GM21723 (cell line): ENCODE data around the gene SUMO4.
"Not testable (repeated sequence)": the region's sequence is repeated elsewhere in the genome, so short reads cannot be mapped to it uniquely, and the experiment has no call there.

Experiments
- ATAC-seq: cut with Tn5 transposase; IDR thresholded peaks from one replicate; pipeline ENCODE4 v1.9.1; 2021; ENCODE audit warnings: mild to moderate bottlenecking, moderate library complexity; ENCODE audit not compliant: unreplicated experiment

SUMO4 gene

GRCh38 chr6:149429427-149430360, 29.6 kb downstream of the SUMO4 start:
- ATAC-seq: no peak

DNA sequence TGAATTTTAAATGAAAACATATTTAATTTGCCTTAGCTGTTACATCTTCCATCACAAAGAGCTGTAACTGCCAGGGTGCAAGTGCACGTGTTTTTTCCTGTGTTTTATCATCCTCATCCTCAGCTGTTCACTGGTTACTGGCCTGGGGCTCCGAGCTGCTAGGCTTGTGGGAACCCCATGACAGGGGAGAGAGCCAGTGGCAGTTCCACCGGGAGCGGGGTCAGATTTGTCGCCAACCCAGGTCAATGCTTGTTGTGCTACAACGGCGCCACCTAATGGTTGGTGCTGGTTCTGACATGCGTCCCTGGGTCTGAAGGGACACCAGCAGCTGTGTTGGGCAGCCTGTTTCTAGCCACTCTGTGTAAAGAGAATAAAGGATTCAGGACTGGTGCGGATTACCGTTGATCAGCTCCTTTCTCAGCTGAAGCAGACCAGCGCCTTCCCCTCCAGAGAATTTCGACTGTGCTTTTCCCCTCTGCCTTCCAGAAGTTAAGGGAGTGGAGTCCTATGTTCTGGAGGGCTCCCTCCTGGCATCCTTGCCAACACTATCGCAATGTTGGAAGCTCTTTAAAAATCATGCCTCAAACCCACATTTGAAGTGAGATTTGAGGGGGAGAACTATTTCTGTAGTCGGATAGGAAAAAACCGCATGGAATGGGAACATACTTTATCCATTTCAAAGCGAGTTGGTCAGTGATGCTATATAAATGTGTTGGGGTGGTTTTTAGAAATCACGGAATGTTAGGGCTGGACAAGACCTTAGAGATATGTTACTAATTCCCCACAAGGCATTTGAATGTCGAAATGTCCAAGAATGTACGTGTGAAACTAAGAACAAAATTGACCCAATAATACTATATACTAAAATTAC, 32.1 kb downstream of the SUMO4 start:
- peak; percentile 92 for ATAC-seq

DNA sequence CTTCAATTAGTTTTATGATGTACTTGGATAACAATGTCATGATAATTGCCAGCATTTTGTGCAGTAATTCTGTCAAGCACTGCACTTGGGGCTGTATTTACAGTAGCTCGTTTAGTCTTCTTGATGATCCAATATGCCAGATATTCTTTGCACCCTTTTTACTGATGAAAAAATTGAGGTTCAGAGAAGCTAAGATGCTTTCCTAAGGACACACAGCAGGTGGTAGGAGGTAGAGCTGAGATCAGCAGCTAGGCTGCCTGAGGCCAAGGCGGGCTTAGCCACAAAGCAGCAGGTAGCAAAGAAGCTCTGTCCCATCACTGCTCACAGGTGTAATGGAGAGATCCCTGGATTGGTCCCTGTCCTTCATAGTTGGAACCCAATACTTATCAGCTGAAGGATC, 33.3 kb downstream of the SUMO4 start:
- ATAC-seq: no peak

- ATAC-seq: no peak
These were observed 33.8 kb downstream of the SUMO4 start for GRCh38 chr6:149433881-149434280.

DNA sequence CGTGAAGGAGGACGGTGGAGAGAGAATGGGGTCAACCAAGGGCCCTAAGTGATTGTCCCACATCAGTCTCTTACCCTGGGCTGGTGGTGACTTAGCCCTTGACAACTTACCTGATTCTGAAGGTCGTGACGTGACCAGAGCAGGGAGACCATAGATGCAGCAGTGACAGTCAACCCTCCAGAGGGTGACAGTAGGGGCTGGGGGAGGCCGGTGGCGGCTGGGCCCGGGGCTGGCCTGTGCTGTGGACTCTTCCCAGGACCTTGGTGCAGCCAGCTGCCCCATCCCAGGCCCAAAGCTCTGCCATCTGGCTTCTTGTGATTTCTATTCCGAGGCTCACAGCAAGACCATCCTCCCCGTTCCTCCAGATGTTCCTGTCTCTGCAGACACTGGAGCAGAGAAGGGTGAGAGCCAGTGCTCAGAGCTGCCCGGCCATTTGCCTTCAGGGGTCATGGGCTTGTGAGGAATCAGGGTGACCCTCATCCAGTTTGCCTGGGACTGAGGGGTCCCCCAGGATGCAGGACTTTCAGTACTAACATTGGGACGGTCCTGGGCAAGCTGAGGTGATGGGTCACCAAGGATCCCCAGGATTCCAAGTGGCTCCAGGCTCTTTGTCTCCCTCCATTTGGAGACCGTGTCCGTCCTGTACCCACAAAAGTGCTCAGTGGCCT, 36.0 kb downstream of the SUMO4 start:
- ATAC-seq: no peak

GRCh38 chr6:149436647-149437046, 36.6 kb downstream of the SUMO4 start:
- no peak for ATAC-seq

GRCh38 chr6:149437212-149437611, 37.1 kb downstream of the SUMO4 start:
- no peak for ATAC-seq

GRCh38 chr6:149438855-149439254, 38.8 kb downstream of the SUMO4 start:
- ATAC-seq: no peak

DNA sequence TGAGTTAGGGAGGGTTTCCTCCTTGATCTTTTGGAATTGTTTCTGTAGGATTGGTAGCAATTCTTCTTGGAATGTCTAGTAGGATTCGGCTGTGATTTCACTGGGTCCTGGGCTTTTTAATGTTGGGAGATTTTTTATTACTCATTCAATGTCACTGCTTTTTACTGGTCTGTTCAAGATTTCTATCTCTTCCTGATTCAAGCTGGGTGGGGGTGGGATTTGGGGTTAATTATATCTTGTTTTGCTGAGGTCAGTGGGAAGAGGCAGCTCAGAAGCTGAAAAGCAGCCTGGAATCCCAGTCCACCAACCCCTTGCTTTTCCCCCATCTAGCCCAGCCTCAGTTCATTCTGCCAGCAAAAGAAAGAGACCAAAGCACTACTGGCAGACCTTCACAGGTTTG, 39.6 kb downstream of the SUMO4 start:
- no peak for ATAC-seq

DNA sequence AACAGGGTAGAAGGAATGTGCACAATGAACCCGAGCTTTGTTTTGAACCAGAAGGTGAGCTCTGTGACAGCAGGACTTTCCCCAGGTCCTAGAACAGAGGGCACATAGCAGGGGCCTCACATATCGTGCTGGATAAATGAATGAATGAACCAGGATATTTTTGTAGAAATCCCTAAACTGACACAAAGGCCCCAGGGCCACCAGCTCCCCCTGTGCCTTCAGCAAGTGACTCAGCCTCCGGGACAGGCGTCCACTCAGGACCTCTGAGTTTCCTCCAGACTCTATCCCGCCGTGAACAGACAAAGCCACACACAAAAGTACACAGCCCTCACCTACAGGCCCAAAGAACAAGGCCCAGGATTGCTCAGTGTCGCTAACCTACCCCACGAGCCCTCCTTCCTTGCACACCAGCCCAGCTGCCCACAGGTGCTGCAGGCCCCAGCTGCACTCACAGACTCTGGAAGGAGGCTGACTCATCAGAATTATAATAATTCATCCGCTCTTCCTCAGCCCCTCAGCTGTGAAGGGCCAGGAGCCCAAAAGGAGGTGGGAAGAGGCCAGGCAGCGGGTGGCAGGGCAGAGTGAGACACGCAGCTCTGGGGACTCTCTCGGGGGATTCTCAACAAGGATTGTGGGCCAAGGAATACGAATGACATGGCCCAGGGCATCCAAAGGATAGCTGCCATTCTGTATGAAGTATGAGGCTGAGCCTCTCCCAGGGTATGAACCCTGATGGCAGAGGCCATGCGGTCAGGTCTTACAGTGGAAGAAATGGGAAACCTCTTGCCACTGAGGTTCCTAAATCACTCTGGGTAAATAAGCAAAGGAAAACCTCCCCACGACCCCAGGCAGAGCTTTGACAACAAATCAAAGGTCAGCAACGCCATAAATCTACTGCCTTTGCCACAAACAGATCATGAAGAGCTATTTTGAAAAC, 40.9 kb downstream of the SUMO4 start:
- ATAC-seq: no peak

- no peak for ATAC-seq
These were observed 41.7 kb downstream of the SUMO4 start for GRCh38 chr6:149441740-149442139.

GRCh38 chr6:149443411-149444181, 43.5 kb downstream of the SUMO4 start:
- no peak for ATAC-seq

GRCh38 chr6:149444360-149445094, 44.5 kb downstream of the SUMO4 start:
- ATAC-seq: not testable (repeated sequence)

GRCh38 chr6:149445095-149445466, 45.0 kb downstream of the SUMO4 start:
- no peak for ATAC-seq

GRCh38 chr6:149445573-149445972, 45.5 kb downstream of the SUMO4 start:
- no peak for ATAC-seq

DNA sequence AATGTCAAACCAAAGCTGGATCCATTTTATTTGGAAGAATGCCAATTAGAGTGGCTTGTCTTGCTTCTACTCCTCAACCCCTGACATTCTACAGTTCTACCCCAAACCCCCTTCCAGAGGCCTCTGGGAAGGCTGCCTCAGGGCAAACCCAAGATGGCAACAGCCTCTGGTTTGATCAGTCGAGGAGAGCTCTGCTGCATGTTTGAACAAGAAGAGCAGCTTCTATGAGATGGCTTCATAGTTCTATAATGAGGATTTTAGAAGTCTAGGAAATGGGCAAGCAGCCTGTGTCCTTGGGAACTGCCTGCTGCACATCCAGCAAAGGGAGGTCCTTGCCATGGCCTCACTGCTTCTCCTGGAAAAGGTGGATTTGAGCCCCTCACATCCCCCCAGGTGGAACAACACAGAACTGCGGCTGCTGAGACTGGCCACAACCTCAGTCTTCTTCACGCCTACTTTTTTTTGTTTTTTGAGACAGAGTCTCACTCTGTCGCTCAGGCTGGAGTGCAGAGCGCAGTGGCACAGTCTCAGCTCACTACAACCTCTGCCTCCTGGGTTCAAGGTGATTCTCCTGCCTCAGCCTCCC, 46.8 kb downstream of the SUMO4 start:
- no peak for ATAC-seq

- no peak for ATAC-seq
These were observed 48.9 kb downstream of the SUMO4 start for GRCh38 chr6:149448821-149449453.
